ENCODE results near the gene XPO6. TPM values are rescaled to one million over a fixed set of nuclear protein-coding genes. Genes with fewer than 3 reads are reported as not detected.
A peak's percentile ranks its signal among the peaks of the same experiment; 100 is the strongest.

Gene XPO6
- polyA plus RNA-seq, 1 experiment = 207 TPM

- H3K27ac ChIP-seq (ENCODE audit: low read depth, low read length) = no peak overlapping the region
- H3K9me3 ChIP-seq (ENCODE audit: control insufficient read depth, insufficient read depth, low read length) = peaks cover 3% of the 10 kb centered on the region; the same call in 1 of the 2 replicates
- POLR2A ChIA-PET = no interaction called here
- TF ChIP-seq CTCF (IDR thresholded peaks at IDR 0.05; ENCODE audit: low read depth, low read length) = no peak
- H3K4me3 ChIP-seq (ENCODE audit: low read depth, low read length) = no peak overlapping the region
- no peaks in the 10 kb centered on the region for H3K27me3 ChIP-seq (ENCODE audit: control insufficient read depth, insufficient read depth, low read length)
- CTCF ChIA-PET = interaction anchor here (1.2 to 1.6 kb wide), 3 partner anchors 22 to 313 kb away, joined by 3 to 8 read pairs (median 3); no protein-coding TSS in a partner anchor
- DNase-seq (ENCODE audit: low read depth, low spot score) = no peak
Measured at GRCh38 chr16:28092721-28093384, 118.9 kb downstream of the XPO6 start.

GRCh38 chr16:28091656-28092055, 120.1 kb downstream of the XPO6 start:
- POLR2A ChIA-PET = interaction anchor here (0.6 to 0.7 kb wide), 3 partner anchors 11 to 120 kb away, joined by 3 to 7 read pairs (median 5); no protein-coding TSS in a partner anchor
- no peak overlapping the region for H3K27ac ChIP-seq (ENCODE audit: low read depth, low read length)
- no peak for DNase-seq (ENCODE audit: low read depth, low spot score)
- peaks cover 3% of the 10 kb centered on the region; the same call in 1 of the 2 replicates for H3K9me3 ChIP-seq (ENCODE audit: control insufficient read depth, insufficient read depth, low read length)
- no peaks in the 10 kb centered on the region for H3K27me3 ChIP-seq (ENCODE audit: control insufficient read depth, insufficient read depth, low read length)
- H3K4me3 ChIP-seq (ENCODE audit: low read depth, low read length) = no peak overlapping the region
- no peak for TF ChIP-seq CTCF (IDR thresholded peaks at IDR 0.05; ENCODE audit: low read depth, low read length)
- CTCF ChIA-PET = interaction anchor here (0.6 kb wide), 1 partner anchor 484 kb away, joined by 3 read pairs; no protein-coding TSS in a partner anchor

- Histone ChIP-seq H3K4me3 (ENCODE audit: low read depth, low read length) (no peak overlapping the region), H3K27me3 (ENCODE audit: control insufficient read depth, insufficient read depth, low read length) (no peaks in the 10 kb centered on the region), H3K27ac (ENCODE audit: low read depth, low read length) (peak overlapping the region; percentile 21), H3K9me3 (ENCODE audit: control insufficient read depth, insufficient read depth, low read length) (peaks cover 3% of the 10 kb centered on the region; the same call in 1 of the 2 replicates)
- ChIA-PET CTCF (interaction anchor here (1.2 kb wide), 2 partner anchors 20 to 451 kb away, joined by 3 read pairs; no protein-coding TSS in a partner anchor), POLR2A (interaction anchor here (0.6 kb wide), 1 partner anchor 10 kb away, joined by 5 read pairs; no protein-coding TSS in a partner anchor)
- DNase-seq (ENCODE audit: low read depth, low spot score) = no peak
- peak; percentile 21 for TF ChIP-seq CTCF (IDR thresholded peaks at IDR 0.05; ENCODE audit: low read depth, low read length)
Measured at GRCh38 chr16:28090646-28091377, 121.0 kb downstream of the XPO6 start.

- CTCF ChIA-PET = interaction anchor here (0.6 to 1.2 kb wide), 3 partner anchors 10 to 450 kb away, joined by 3 read pairs; no protein-coding TSS in a partner anchor
- TF ChIP-seq CTCF (IDR thresholded peaks at IDR 0.05; ENCODE audit: low read depth, low read length) = no peak
Measured at GRCh38 chr16:28089992-28090365, 121.8 kb downstream of the XPO6 start.

More at GRCh38 chr16:28089992-28090365, 121.8 kb downstream of the XPO6 start:
- H3K27me3 ChIP-seq (ENCODE audit: control insufficient read depth, insufficient read depth, low read length) = no peaks in the 10 kb centered on the region
- H3K9me3 ChIP-seq (ENCODE audit: control insufficient read depth, insufficient read depth, low read length) = peaks cover 3% of the 10 kb centered on the region; the same call in 1 of the 2 replicates
- POLR2A ChIA-PET = no interaction called here
- H3K4me3 ChIP-seq (ENCODE audit: low read depth, low read length) = no peak overlapping the region
- H3K27ac ChIP-seq (ENCODE audit: low read depth, low read length) = no peak overlapping the region
- no peak for DNase-seq (ENCODE audit: low read depth, low spot score)
